ENCODE results near the gene CLPX.
"Not testable (repeated sequence)": the region's sequence is repeated elsewhere in the genome, so short reads cannot be mapped to it uniquely, and the experiment has no call there.

The CLPX gene

DNA sequence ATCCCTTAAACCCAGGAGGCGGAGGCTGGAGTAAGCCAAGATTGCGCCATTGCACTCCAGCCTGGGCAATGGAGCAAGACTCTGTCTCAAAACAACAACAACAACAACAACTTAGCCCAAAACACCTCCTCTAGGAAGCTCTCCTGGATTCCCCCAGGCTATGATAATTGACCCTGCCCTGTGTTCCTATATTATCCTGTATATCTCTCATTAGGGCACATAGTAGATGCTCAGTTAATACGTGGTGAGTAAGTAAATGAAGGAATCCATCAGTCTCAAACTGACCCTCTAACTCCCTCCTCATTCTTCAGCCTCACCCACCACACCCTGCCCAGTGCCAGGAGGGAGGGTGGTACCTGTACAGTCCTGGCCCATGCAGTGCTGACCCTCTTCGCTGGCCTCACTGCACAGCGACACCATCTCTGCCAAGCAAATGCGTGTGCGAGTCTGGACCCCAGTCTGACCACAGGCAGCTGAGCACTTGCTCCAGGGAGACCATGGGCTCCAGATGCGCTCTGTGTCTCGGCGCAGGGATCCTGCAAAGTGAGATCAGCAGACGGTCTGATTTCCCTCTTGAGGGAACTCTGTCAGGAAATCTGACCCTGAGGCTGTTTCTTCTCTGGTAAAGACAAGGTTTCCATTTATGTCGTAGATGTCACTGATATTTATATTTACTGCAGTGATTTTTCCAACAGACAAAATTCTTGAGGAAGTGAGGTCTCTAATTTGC lies 20.0 kb upstream of the CLPX start:
- DNase-seq, result no peak

GRCh38 chr15:65204236-65204930 lies 19.2 kb upstream of the CLPX start:
- no peak for DNase-seq

DNA sequence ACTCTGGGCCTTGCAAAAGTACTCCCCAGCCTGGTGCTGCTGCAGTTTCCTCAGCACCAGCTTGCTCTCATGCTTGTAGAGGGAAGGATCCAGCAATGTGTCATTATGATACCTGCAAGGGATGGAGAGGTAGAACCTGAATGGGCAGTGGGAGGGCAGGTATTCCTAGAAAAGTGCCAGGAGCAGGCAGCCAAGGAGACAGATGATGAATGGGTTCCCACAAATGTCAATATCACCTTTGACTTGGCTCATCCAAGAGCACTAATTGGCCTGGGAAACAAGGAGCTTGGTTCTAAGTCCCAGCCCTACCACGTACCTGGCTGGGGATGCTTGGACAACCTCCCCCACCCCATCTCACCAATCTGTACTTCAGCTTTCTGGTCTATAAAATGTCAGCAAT lies 16.8 kb upstream of the CLPX start:
- DNase-seq, result no peak

- DNase-seq, result no peak
Measured at GRCh38 chr15:65198571-65198970, 13.4 kb upstream of the CLPX start.

GRCh38 chr15:65197337-65197645 lies 12.1 kb upstream of the CLPX start:
- no peak for DNase-seq

- DNase-seq, result no peak
Measured at GRCh38 chr15:65196637-65197336, 11.6 kb upstream of the CLPX start.

DNA sequence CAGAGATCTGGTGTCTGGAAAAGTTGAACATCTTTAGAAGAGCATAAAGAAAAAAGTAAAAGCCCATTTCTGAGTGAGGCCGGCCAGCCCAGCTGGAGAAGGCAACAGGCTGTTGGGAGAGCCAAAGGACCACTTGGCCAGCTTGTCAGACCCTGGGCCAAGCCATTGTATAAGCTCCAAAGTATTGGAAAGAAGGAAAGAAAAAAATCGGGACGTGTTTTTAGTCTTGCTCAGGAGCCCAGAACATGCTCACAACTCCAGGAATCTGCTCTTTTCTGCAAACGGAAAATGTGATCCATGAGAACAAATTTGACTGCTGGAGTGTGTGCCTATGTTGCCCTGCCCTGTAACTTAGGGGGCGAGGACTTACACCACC lies 10.4 kb upstream of the CLPX start:
- no peak for DNase-seq

DNA sequence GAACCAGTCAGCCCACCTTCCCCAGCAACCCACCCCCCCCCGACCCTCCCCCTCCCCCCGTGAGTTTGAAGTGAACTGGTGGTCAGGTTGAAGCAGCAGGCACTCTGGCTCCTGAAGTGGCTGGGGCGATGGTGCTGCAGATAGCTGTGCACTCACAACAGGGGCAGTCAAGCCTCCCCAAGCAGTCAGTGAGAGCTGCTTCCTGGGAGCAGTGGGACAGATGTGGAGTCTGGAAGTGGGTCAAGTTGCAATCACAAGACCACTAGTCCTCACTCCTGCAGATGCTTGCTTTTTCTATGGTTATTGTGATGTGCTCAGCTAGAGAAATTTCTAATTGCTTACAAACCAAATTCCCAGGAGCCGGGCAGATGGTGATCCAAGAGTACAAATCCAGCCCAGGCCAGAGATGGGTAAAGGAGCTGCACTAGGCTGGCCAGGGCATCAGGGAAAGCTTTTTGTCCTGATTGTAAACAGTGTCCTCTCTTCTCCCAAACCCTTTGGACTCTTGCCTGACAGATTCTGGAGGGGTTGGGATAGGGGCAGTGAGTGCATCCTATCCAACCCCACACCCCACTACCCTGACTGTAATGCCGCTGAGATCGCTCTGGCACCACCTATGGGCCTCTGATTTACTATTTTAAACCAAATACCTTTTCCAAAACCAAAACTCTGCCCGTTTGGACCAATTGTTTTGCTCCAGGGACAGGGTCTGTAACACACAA lies 9.8 kb upstream of the CLPX start:
- no peak for DNase-seq

DNA sequence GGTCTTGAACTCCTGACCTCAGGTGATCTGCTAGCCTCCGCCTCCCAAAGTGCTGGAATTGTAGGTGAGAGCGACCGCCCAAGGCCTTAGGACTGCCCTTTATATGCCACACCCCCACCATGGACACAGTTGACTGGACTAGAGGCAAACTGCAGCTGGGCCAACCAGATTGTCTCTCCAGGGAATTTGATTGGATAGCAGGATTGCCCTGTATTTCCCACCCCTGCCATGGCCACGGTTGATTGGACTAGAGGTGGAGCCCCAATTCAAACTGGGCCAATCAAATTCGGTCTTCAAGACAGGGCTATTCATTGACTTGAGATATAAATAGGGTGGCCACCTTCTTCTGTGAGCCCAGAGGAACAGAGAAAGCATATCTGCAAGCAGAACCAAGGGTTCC lies 6.9 kb upstream of the CLPX start:
- no peak for DNase-seq

- DNase-seq, result no peak
Measured at GRCh38 chr15:65189102-65189740, 4.1 kb upstream of the CLPX start.

GRCh38 chr15:65188472-65188871 lies 3.3 kb upstream of the CLPX start:
- DNase-seq, result not testable (repeated sequence)

- peak; percentile 30 for DNase-seq
Measured at GRCh38 chr15:65184305-65184867, 756 bp downstream of the CLPX start.

GRCh38 chr15:65183865-65184159 lies 1.3 kb downstream of the CLPX start:
- no peak for DNase-seq

DNA sequence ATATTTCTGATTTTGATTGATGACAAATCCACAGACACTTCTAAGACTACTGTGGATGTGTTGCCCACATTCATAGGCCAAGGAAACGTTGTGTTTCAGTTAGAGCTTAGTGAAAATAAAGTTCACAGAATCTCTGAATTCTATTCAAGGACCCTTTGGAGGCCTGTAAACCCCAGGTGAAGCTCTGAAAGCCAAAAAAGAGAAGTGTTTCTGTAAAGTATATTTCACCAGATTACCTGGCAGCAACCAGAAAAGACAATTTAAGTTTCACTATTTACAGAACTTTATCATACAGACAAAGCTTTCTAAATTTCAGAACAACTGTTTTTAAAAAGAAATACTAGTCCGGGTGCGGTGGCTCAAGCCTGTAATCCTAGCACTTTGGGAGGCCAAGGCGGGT lies 2.6 kb downstream of the CLPX start:
- no peak for DNase-seq

DNA sequence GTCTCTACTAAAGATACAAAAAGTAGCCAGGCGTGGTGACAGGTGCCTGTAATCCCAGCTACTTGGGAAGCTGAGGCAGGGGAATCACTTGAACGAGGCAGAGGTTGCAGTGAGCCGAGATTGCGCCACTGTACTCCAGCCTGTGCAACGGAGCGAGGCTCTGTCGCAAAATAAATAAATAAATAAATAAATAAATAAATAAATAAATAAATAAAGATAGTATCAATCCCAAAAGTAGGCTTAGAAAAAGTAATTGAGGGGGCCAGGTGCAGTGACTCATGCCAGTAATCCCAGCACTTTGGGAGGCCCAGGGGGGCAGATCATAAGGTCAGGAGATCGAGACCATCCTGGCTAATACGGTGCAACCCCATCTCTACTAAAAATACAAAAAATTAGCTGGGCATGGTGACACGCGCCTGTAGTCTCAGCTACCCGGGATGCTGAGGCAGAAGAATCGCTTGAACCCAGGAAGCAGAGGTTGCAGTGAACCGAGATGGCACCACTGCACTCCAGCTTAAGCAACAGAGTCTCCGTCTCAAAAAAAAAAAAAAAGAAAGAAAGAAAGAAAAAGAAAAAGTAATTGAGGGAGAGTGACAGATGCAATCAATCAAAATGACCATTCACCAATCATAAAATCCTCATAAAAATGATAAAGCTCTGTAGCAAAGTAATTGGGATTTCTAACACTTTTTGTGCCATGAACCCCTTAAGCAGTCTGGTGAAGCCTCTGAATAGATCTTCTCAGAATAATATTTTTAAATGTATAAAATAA lies 3.4 kb downstream of the CLPX start:
- not testable (repeated sequence) for DNase-seq

GRCh38 chr15:65180167-65180566 lies 5.0 kb downstream of the CLPX start:
- no peak for DNase-seq

DNA sequence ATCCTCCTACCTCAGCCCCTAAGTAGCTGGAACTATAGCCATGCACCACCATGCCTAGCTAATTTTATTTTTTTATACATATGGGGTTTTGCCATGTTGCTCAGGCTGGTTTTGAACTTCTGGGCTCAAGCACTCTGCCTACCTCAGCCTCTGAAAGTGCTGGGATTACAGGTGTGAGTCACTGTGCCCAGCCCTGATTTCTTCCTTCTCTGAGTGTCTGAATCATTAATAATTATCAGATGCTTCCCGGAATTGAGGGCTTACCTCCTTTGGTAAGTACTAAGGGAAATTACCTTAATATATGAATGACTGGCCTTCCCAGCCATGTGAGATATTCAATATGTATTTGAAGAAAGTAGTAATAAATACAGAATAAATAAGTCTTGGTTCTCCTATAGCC lies 7.2 kb downstream of the CLPX start:
- DNase-seq, result no peak

GRCh38 chr15:65176056-65176455 lies 9.1 kb downstream of the CLPX start:
- DNase-seq, result no peak

DNA sequence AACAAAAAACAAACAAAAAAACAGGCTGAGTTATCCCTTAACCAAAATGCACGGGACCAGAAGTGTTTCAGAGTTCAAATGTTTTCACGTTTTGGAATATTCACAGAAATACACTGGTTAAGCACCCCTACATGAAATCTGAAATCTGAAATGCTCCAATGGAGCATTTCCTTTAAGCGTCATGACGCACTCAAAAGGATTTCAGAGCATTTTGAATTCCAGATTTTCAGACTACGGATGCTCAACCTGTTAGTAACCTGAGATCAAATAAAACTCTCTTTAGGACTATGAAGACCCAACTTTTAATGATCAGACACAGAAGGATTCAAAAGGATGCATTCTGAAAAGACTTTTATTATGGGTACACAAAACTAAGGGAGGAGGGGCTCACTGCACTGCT lies 9.6 kb downstream of the CLPX start:
- DNase-seq, result no peak

- DNase-seq, result no peak
Measured at GRCh38 chr15:65174509-65174908, 10.6 kb downstream of the CLPX start.

GRCh38 chr15:65172531-65172930 lies 12.6 kb downstream of the CLPX start:
- no peak for DNase-seq

GRCh38 chr15:65171428-65171827 lies 13.7 kb downstream of the CLPX start:
- no peak for DNase-seq

Data from CD4-positive, alpha-beta T cell treated with Interleukin-15 for 1 hour (primary cell).